ENCODE data around the gene LLGL1.

- TF ChIP-seq CTCF (IDR thresholded peaks at IDR 0.05) = no peak
- no peak for TF ChIP-seq EZH2 (IDR thresholded peaks at IDR 0.05; ENCODE audit: borderline replicate concordance, insufficient read depth, low read depth, low read length, poor library complexity, severe bottlenecking)
These were observed 34.7 kb upstream of the LLGL1 start for GRCh38 chr17:18190628-18191235.

Measured in B cell (primary cell).